Activated naive CD4-positive, alpha-beta T cell treated with anti-CD3 and anti-CD28 coated beads, Interleukin-2, amount 50 U/mL, for 24 hours (primary cell): ENCODE results near the gene SIGLEC1.

Experiments used
- H3K27ac Mint-ChIP-seq: one replicate; pipeline ENCODE4 v1.8.0; 2021; ENCODE audit warnings: mild to moderate bottlenecking, mixed read lengths
- H3K27me3 Mint-ChIP-seq: one replicate; pipeline ENCODE4 v1.8.0; 2021; ENCODE audit warnings: mixed read lengths
- H3K36me3 Mint-ChIP-seq: one replicate; pipeline ENCODE4 v1.8.0; 2021; ENCODE audit warnings: mixed read lengths
- H3K4me1 Mint-ChIP-seq: one replicate; pipeline ENCODE4 v1.8.0; 2021; ENCODE audit warnings: mixed read lengths
- H3K4me3 Mint-ChIP-seq: one replicate; pipeline ENCODE4 v1.8.0; 2021; ENCODE audit warnings: mild to moderate bottlenecking, mixed read lengths
- H3K9me3 Mint-ChIP-seq: one replicate; pipeline ENCODE4 v1.8.0; 2021; ENCODE audit warnings: mixed read lengths

Gene SIGLEC1

GRCh38 chr20:3749689-3750531, 37.5 kb upstream of the SIGLEC1 start:
- no peaks in the 10 kb centered on the region for H3K36me3 Mint-ChIP-seq
- no peak overlapping the region for H3K27ac Mint-ChIP-seq
- peaks cover 1% of the 10 kb centered on the region for H3K27me3 Mint-ChIP-seq
- no peaks in the 10 kb centered on the region for H3K9me3 Mint-ChIP-seq
- H3K4me1 Mint-ChIP-seq = peaks cover 10% of the 10 kb centered on the region
- no peak overlapping the region for H3K4me3 Mint-ChIP-seq

DNA sequence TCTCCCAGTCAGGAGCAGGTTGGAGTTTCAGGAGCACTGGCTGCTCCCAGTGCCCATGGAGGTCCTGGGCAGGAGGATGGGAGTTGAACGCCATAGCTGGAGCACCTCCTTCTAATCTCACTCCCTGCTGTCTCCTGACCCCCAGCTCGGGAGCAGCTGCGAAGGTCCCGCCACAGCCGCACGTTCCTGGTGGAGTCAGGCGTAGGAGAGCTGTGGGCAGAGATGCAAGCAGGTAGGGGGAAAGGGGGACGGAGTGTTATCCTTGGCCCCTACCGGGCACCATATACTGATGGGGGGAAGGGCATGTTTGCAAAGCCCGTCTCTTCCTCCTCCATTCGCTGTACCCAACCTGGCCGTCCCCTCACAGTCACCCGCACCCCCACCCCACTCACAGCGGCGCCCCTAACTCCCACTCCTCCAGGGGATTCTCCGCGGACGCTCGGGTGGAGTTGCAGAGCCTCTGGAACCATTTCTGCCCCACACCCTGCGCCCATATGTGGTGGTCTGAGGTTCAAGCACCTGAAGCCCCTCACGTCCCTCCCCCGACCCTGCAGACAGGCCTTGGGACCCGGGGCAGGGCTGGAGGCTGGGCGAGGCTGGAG, 36.8 kb upstream of the SIGLEC1 start:
- Mint-ChIP-seq H3K27me3 (peaks cover 1% of the 10 kb centered on the region), H3K27ac (no peak overlapping the region), H3K4me3 (no peak overlapping the region), H3K36me3 (no peaks in the 10 kb centered on the region), H3K9me3 (no peaks in the 10 kb centered on the region), H3K4me1 (peaks cover 17% of the 10 kb centered on the region)

- no peaks in the 10 kb centered on the region for H3K9me3 Mint-ChIP-seq
- no peaks in the 10 kb centered on the region for H3K36me3 Mint-ChIP-seq
- H3K27ac Mint-ChIP-seq = no peak overlapping the region
- peaks cover 18% of the 10 kb centered on the region for H3K4me1 Mint-ChIP-seq
- peaks cover 1% of the 10 kb centered on the region for H3K27me3 Mint-ChIP-seq
- H3K4me3 Mint-ChIP-seq = no peak overlapping the region
Measured at GRCh38 chr20:3748073-3748472, 35.7 kb upstream of the SIGLEC1 start.

DNA sequence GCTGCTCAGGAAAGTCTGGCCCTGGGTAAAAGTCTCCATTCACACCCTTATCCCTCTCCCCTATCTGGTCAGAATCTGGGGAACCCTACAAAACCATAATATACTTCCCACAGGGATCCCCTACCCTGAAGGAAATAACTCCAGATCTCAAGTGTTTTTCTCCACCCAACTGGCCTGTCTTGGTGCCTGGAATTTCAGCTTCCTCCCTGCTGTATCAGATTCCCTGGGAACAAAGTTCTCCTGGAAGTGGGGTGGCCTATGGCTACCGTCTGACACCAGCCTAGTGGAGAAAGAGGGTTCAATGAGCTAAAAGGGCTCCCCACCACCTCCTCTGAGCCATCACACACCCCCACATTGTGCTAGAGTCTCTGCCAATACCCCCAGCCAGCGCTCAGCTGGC, 35.1 kb upstream of the SIGLEC1 start:
- H3K4me3 Mint-ChIP-seq = no peak overlapping the region
- peaks cover 17% of the 10 kb centered on the region for H3K4me1 Mint-ChIP-seq
- H3K9me3 Mint-ChIP-seq = no peaks in the 10 kb centered on the region
- peaks cover 1% of the 10 kb centered on the region for H3K27me3 Mint-ChIP-seq
- no peak overlapping the region for H3K27ac Mint-ChIP-seq
- no peaks in the 10 kb centered on the region for H3K36me3 Mint-ChIP-seq

DNA sequence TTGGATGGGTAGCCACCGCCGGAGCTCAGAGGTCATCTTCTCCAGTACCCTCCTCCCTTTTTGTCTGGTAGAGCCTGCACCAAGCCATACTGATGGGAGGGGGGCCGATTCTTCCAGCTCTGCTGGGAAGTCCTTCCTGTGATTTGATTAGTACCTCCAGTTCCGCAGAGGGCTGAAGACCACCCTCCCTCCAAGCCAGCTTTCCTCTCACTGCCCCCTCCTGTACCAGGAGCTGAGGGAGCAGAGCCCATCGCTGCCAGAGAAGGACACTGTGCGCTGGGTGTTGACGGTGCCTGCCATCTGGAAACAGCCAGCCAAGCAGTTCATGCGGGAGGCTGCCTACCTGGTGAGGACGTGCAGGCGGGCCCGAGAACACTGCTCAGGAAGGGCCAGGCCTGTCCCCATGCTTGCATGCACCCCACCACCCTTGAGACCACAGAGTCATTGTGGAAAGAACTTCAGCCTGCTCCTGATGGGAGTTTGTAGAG, 33.3 kb upstream of the SIGLEC1 start:
- Mint-ChIP-seq H3K4me1 (peaks cover 8% of the 10 kb centered on the region), H3K9me3 (no peaks in the 10 kb centered on the region), H3K27me3 (peaks cover 1% of the 10 kb centered on the region), H3K36me3 (no peaks in the 10 kb centered on the region), H3K4me3 (no peak overlapping the region), H3K27ac (no peak overlapping the region)

DNA sequence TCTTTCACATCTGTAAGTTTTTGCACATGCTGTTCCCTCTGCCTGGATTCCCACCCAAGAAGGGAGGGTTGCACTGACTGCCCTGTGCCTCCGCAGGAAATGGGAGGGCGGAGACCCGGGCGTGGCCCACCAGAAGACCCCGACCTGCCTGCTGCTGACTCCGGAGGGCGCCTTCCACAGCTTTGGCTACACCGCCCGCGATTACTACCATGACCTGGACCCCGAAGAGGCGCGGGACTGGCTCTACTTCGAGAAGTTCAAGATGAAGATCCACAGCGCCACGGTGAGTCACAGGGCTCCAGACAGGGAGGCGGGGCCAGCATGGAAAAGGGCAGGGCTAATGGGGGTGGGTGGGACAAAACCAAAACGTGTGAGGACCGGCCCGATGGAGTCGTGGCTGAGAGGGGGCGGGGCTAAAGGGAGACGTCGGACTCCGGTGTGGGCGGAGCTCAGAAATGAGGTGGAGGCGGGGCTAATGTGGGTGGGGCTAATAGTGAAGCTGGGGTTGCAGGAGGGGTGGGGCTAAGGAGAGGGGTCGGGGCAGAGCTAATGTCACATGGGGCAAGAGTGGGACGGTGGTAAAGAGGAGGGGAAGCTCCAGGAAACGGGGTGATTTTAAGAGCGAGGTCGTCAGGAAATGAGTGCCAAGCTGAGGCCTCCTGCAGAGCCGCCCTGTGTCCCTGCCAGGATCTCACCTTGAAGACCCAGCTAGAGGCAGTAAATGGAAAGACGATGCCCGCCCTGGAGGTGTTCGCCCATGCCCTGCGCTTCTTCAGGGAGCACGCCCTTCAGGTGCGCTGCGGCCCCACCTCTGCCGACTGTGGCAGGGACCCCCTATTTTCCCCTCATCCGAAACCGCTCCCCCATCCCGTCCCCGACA, 32.6 kb upstream of the SIGLEC1 start:
- Mint-ChIP-seq H3K4me1 (peaks cover 8% of the 10 kb centered on the region), H3K36me3 (no peaks in the 10 kb centered on the region), H3K27me3 (peaks cover 1% of the 10 kb centered on the region), H3K27ac (no peak overlapping the region), H3K4me3 (peak overlapping the region; percentile 66), H3K9me3 (no peaks in the 10 kb centered on the region)

DNA sequence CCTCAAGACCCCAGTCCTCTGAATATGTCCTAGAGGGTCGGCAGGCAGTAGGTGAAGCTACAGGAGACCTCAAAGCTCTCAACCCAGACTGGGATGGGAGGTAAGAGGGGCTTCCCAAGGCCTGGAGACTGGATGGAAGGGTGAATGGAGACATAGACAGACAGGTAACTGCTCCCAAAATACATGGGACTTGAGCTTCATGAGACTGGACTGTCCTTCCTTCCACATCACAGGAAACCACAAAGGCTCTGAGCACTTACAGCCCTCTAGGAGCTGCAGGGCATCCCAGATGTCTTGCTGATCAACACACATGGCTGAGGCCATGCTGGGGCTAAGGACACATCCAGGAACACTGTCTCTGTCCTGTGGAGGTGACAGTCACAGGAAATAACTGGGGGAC, 31.6 kb upstream of the SIGLEC1 start:
- Mint-ChIP-seq H3K27ac (no peak overlapping the region), H3K4me1 (peaks cover 8% of the 10 kb centered on the region), H3K36me3 (no peaks in the 10 kb centered on the region), H3K9me3 (no peaks in the 10 kb centered on the region), H3K4me3 (no peak overlapping the region), H3K27me3 (peaks cover 1% of the 10 kb centered on the region)

DNA sequence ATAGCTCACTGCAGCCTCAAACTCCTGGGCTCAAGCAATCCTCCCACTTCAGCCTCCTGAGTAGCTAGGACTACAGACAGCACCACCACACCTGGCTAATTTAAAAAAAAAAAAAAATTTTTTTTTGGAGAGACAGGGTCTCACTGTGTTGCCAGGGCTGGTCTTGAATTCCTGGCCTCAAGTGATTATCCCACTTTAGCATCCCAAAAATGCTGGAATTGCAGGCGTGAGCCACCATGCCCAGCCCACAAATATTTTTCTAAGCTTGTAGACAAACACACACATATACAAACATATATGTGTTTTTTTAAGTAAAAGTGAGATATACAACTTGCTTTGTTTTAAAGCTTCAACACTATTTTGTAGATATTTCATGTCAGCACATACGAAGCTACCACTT, 30.9 kb upstream of the SIGLEC1 start:
- H3K27ac Mint-ChIP-seq = no peak overlapping the region
- peak overlapping the region; percentile 23 for H3K4me3 Mint-ChIP-seq
- peaks cover 8% of the 10 kb centered on the region for H3K4me1 Mint-ChIP-seq
- H3K9me3 Mint-ChIP-seq = no peaks in the 10 kb centered on the region
- no peaks in the 10 kb centered on the region for H3K36me3 Mint-ChIP-seq
- H3K27me3 Mint-ChIP-seq = no peaks in the 10 kb centered on the region

GRCh38 chr20:3741836-3742458, 29.5 kb upstream of the SIGLEC1 start:
- H3K27me3 Mint-ChIP-seq = no peaks in the 10 kb centered on the region
- no peaks in the 10 kb centered on the region for H3K36me3 Mint-ChIP-seq
- H3K27ac Mint-ChIP-seq = no peak overlapping the region

GRCh38 chr20:3740615-3741301, 28.4 kb upstream of the SIGLEC1 start:
- Mint-ChIP-seq H3K27me3 (no peaks in the 10 kb centered on the region), H3K27ac (no peak overlapping the region), H3K36me3 (no peaks in the 10 kb centered on the region)

More at GRCh38 chr20:3741836-3742458, 29.5 kb upstream of the SIGLEC1 start:
- H3K9me3 Mint-ChIP-seq = no peaks in the 10 kb centered on the region
- H3K4me1 Mint-ChIP-seq = peaks cover 8% of the 10 kb centered on the region
- H3K4me3 Mint-ChIP-seq = no peak overlapping the region

GRCh38 chr20:3739926-3740451, 27.6 kb upstream of the SIGLEC1 start:
- Mint-ChIP-seq H3K27ac (no peak overlapping the region), H3K4me3 (no peak overlapping the region), H3K27me3 (no peaks in the 10 kb centered on the region), H3K36me3 (no peaks in the 10 kb centered on the region), H3K9me3 (no peaks in the 10 kb centered on the region), H3K4me1 (peaks cover 8% of the 10 kb centered on the region)

More at GRCh38 chr20:3740615-3741301, 28.4 kb upstream of the SIGLEC1 start:
- no peaks in the 10 kb centered on the region for H3K9me3 Mint-ChIP-seq
- no peak overlapping the region for H3K4me3 Mint-ChIP-seq
- peaks cover 8% of the 10 kb centered on the region for H3K4me1 Mint-ChIP-seq

- H3K4me1 Mint-ChIP-seq = peaks cover 2% of the 10 kb centered on the region
- H3K9me3 Mint-ChIP-seq = no peaks in the 10 kb centered on the region
- no peaks in the 10 kb centered on the region for H3K27me3 Mint-ChIP-seq
- no peak overlapping the region for H3K27ac Mint-ChIP-seq
- H3K36me3 Mint-ChIP-seq = no peaks in the 10 kb centered on the region
- no peak overlapping the region for H3K4me3 Mint-ChIP-seq
Measured at GRCh38 chr20:3739054-3739925, 26.9 kb upstream of the SIGLEC1 start.

DNA sequence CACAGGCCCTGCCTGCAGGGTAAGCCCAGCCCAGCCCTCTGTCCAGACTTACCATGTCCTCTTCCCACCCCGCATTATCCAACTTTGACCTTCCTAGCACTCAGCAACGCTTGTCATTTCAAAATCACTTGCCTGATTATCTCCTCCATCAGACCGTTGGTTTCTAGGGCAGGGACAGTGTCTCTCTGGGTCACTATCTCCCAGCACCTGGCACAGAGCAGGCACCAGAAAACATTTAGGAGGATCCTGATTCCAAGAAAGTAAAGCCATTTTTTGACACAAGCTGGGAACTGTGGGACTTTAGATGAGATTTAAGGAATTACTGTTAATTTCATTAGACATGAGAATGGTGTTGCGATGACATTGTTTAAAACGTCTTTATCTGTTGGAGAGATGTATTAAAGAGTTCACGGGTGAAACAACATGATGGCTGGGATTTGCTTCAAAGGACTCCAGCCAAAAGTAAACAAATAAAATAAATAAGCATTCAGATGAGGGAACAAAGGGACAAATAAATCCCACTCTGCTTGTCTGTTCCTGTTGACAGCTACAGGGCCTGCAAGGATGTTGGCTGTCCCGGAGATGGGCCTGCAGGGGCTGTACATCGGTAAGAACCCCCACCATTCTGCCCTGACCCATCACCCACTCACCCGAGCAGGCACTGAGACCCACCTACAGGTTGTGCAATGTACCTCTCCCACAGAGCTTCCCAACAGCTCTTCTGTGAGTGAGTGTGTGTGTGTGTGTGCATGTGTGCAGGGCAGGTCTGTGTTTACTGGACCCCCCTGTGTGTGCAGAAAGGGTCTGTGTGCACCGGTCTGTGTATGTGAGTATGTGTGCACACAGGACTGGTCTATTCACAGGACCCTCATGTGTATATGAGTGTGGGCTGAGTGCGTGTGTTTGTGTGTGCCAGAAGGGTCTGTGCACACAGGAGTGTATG, 26.0 kb upstream of the SIGLEC1 start:
- Mint-ChIP-seq H3K9me3 (no peaks in the 10 kb centered on the region), H3K4me3 (no peak overlapping the region), H3K36me3 (no peaks in the 10 kb centered on the region), H3K27ac (peak overlapping the region; percentile 41), H3K27me3 (peaks cover 4% of the 10 kb centered on the region), H3K4me1 (no peaks in the 10 kb centered on the region)
